A549 (cell line): ENCODE data around the gene GRAMD1A. TPM values are rescaled to one million over a fixed set of nuclear protein-coding genes. Genes with fewer than 3 reads are reported as not detected.

Source experiments
- ATAC-seq, 2 experiments: fragments of 200-7000 bp in 1 of 2; fragments of >200 bp in 1 of 2; cut with Nextera tagmentation in 1 of 2; cut with Tn5 transposase in 1 of 2; 3 replicates each; pipeline versions ENCODE4 v1.8.0 to v1.9.1; 2018 to 2020; ENCODE audit warnings: mild to moderate bottlenecking in 1 of 2, moderate library complexity in 1 of 2
- CTCF ChIA-PET: fragments of 300-600 bp; sonication (Branson Sonifier 250); formaldehyde crosslinking; extraction: SDS; loops from one replicate; lab custom pipeline; 2021; ENCODE audit warnings: antibody characterized with exemption, inconsistent platforms; lab: Yijun Ruan, JAX
- POLR2A ChIA-PET: fragments of 350-600 bp; formaldehyde crosslinking; extraction: SDS; loops from one replicate; lab custom pipeline; 2021; ENCODE audit warnings: antibody characterized with exemption, inconsistent platforms; lab: Yijun Ruan, JAX
- DNase-seq, 2 experiments: peaks; one replicate each; pipeline versions ENCODE4 v3.0.0 to v3.0.0-alpha.2; 2011 to 2016; ENCODE audit warnings: low read depth in 1 of 2, low spot score in 1 of 2
- FAIRE-seq: peaks from 2 replicates; lab custom pipeline; 2011; peaks lifted over from hg19 to GRCh38; lab: Jason Lieb, UNC
- H3K27ac ChIP-seq, 2 experiments: fragments of >200 bp; sonication (Bioruptor Twin); formaldehyde crosslinking; 3 replicates each; pipeline ENCODE4 v1.5.1; 2016 to 2017
- H3K4me1 ChIP-seq: fragments of >200 bp; sonication (Bioruptor Twin); formaldehyde crosslinking; 3 replicates; pipeline ENCODE4 v1.6.1; 2016
- H3K4me2 ChIP-seq: fragments of >200 bp; sonication (Bioruptor Twin); formaldehyde crosslinking; 3 replicates; pipeline ENCODE4 v1.6.1; 2016
- H3K4me3 ChIP-seq: fragments of >200 bp; sonication (Bioruptor Twin); formaldehyde crosslinking; 3 replicates; pipeline ENCODE4 v1.5.1; 2016
- H3K9me3 ChIP-seq: fragments of >200 bp; sonication (Bioruptor Twin); formaldehyde crosslinking; 3 replicates; pipeline ENCODE4 v1.6.1; 2016
- CBX2 ChIP-seq: fragments of 200-600 bp; sonication (generic); IDR thresholded peaks from 2 replicates; pipeline ENCODE4 v1.6.1; 2016; ENCODE audit warnings: low read depth, mild to moderate bottlenecking, borderline replicate concordance
- CBX8 ChIP-seq: fragments of 200-600 bp; sonication (generic); IDR thresholded peaks from 2 replicates; pipeline ENCODE4 v1.6.1; 2016
- CHD2 ChIP-seq: fragments of 150-350 bp; IDR thresholded peaks from 2 replicates; pipeline ENCODE4 v1.6.1; 2014; ENCODE audit warnings: low read length; ENCODE audit not compliant: partially characterized antibody
- CHD4 ChIP-seq: fragments of 200-600 bp; sonication (generic); IDR thresholded peaks from 2 replicates; pipeline ENCODE4 v1.6.1; 2016; ENCODE audit warnings: antibody characterized with exemption, mild to moderate bottlenecking, borderline replicate concordance
- EHMT2 ChIP-seq: fragments of 200-600 bp; sonication (generic); IDR thresholded peaks from 2 replicates; pipeline ENCODE4 v1.6.1; 2016; ENCODE audit warnings: antibody characterized with exemption, low read depth, mild to moderate bottlenecking, moderate library complexity
- FOSB ChIP-seq: fragments of 250-450 bp; sonication (Bioruptor Pico); IDR thresholded peaks from 2 replicates; pipeline ENCODE4 v1.5.0; 2020; ENCODE audit warnings: mild to moderate bottlenecking, moderate library complexity
- HOXA7 ChIP-seq: fragments of 250-450 bp; sonication (Bioruptor Pico); IDR thresholded peaks from 2 replicates; pipeline ENCODE4 v1.5.0; 2020; ENCODE audit warnings: mild to moderate bottlenecking, moderate library complexity
- HOXB5 ChIP-seq: fragments of 250-450 bp; sonication (Bioruptor Pico); IDR thresholded peaks from 2 replicates; pipeline ENCODE4 v1.5.0; 2020; ENCODE audit warnings: mild to moderate bottlenecking, moderate library complexity
- JUNB ChIP-seq: fragments of >200 bp; sonication (Bioruptor Twin); formaldehyde crosslinking; IDR thresholded peaks from 2 replicates; pipeline ENCODE4 v1.6.1; 2016
- KDM5A ChIP-seq: fragments of 200-600 bp; sonication (generic); IDR thresholded peaks from 2 replicates; pipeline ENCODE4 v1.6.1; 2016; ENCODE audit warnings: antibody characterized with exemption, mild to moderate bottlenecking
- MAZ ChIP-seq: fragments of 150-350 bp; IDR thresholded peaks from 2 replicates; pipeline ENCODE4 v1.6.1; 2014; ENCODE audit warnings: antibody characterized with exemption, low read depth, low read length, borderline replicate concordance
- RCOR1 ChIP-seq: fragments of 150-350 bp; IDR thresholded peaks from 2 replicates; pipeline ENCODE4 v1.6.1; 2014; ENCODE audit warnings: antibody characterized with exemption, low read length, low read depth
- TFCP2L1 ChIP-seq: fragments of 250-450 bp; sonication (Bioruptor Pico); IDR thresholded peaks from 2 replicates; pipeline ENCODE4 v1.5.0; 2021; ENCODE audit warnings: mild to moderate bottlenecking
- WGBS: methylation state at CpG from one replicate; pipeline ENCODE4 v1.1.6; 2017; ENCODE audit errors: missing lambda C conversion rate; 5-methylcytosine and 5-hydroxymethylcytosine counted together
- polyA plus RNA-seq, 4 experiments: library from polyadenylated mRNA; depleted of rRNA in 3 of 4; stranded (reverse); fragments of >200 nt; fragmentation: RNase III in 1 of 4; extraction: RNeasy Plus Mini Kit Qiagen cat#74134 plus additional on column Dnase treatment in 1 of 4; gene quantifications; 2 replicates in 3 of 4; 3 replicates in 1 of 4; pipeline ENCODE4 v1.2.3, GENCODE V29; 2011 to 2017
- TF ChIP-seq, protein P1 (sequence below): fragments of 250-450 bp; sonication (Bioruptor Pico); IDR thresholded peaks from 2 replicates; pipeline ENCODE4 v1.5.0; 2021; ENCODE audit warnings: mild to moderate bottlenecking, moderate library complexity, borderline replicate concordance
- TF ChIP-seq, protein P2 (sequence below): fragments of 450-650 bp; IDR thresholded peaks from 2 replicates; pipeline ENCODE4 v1.6.1; 2014; ENCODE audit warnings: antibody characterized with exemption
- TF ChIP-seq, protein P3 (sequence below): IDR thresholded peaks from 2 replicates; pipeline ENCODE4 v1.6.1; 2012
- TF ChIP-seq, protein P4 (sequence below): fragments of 150-350 bp; IDR thresholded peaks from 2 replicates; pipeline ENCODE4 v1.6.1; 2014; ENCODE audit warnings: low read depth, mild to moderate bottlenecking, low read length

GRAMD1A gene
- polyA plus RNA-seq, 2 of the 4 experiments (the other 2 are of a cell fraction) = 128 to 184 TPM

DNA sequence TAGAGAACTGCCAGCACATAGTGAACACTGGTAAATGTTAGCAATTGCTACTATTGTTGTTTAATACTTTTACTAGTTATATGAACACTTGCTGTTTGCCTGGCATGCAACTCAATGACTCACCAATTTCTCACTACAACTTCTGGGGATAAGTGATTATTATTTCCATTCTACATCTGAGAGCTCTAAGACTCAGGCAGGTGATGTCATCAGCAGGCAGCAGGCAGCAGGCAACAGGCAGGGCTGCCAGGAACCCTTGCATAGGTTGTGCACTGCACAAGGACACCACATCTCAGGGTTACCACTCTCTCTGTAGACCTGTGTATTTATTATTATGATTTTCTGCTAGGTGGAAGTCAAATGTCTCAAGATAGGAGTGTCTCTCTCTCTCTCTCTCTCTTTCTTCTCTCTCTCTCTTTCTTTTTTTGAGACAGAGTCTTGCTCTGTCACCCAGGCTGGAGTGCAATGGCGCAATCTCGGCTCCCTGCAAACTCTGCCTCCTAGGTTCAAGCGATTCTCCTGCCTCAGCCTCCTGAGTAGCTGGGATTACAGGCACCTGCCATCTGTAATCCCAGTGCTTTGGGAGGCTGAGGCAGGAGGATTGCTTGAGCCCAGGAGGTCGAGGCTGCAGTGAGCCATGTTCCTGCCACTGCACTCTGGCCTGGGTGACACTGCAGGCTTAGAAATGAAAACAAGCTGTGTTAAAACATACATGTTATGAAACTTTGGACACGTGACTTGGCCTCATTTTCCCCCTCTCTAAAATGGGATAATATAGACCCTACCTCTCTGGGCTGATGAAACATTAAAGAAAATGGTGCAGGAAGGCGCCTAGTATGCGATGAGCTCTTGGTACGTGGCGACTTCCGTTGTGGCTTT lies 64.1 kb downstream of the GRAMD1A start (continued):
- TF ChIP-seq, protein P1, sequence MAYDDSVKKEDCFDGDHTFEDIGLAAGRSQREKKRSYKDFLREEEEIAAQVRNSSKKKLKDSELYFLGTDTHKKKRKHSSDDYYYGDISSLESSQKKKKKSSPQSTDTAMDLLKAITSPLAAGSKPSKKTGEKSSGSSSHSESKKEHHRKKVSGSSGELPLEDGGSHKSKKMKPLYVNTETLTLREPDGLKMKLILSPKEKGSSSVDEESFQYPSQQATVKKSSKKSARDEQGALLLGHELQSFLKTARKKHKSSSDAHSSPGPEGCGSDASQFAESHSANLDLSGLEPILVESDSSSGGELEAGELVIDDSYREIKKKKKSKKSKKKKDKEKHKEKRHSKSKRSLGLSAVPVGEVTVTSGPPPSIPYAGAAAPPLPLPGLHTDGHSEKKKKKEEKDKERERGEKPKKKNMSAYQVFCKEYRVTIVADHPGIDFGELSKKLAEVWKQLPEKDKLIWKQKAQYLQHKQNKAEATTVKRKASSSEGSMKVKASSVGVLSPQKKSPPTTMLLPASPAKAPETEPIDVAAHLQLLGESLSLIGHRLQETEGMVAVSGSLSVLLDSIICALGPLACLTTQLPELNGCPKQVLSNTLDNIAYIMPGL (CRISPR knock-in tag) = no peak
- TF ChIP-seq, protein P2, sequence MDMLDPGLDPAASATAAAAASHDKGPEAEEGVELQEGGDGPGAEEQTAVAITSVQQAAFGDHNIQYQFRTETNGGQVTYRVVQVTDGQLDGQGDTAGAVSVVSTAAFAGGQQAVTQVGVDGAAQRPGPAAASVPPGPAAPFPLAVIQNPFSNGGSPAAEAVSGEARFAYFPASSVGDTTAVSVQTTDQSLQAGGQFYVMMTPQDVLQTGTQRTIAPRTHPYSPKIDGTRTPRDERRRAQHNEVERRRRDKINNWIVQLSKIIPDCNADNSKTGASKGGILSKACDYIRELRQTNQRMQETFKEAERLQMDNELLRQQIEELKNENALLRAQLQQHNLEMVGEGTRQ = peak; percentile 41; the same call in 1 of the 2 replicates
- TF ChIP-seq FOSB (CRISPR knock-in tag) (no peak), CBX8 (no peak)

DNA sequence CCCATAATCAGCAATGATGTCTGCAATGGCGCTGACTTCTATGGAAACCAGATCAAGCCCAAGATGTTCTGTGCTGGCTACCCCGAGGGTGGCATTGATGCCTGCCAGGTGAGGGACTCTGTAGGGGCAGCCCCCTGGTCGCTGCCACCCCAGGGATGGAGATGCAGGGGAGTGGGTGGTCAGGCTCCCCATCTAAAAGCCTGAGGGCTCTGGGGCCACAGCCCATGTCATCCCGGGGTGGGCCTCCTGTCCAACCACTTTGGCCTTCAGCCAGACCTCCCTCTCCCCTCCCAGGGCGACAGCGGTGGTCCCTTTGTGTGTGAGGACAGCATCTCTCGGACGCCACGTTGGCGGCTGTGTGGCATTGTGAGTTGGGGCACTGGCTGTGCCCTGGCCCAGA lies 65.5 kb downstream of the GRAMD1A start:
- CTCF ChIA-PET = interaction anchor here (0.7 to 18.1 kb wide), 12 partner anchors 14 to 98 kb away, joined by 3 to 374 read pairs (median 22); partner anchors contain the start of genes FXYD1, FXYD3, FXYD7 and HPN
- TF ChIP-seq EHMT2 (no peak), CHD4 (no peak), RCOR1 (no peak), HOXA7 (CRISPR knock-in tag) (no peak), CBX2 (no peak), MAZ (no peak)
- TF ChIP-seq, protein P2 = no peak
- POLR2A ChIA-PET = no interaction called here
- ATAC-seq (no peak), FAIRE-seq (no peak), DNase-seq (no peak)
- Histone ChIP-seq H3K4me3 (no peak overlapping the region), H3K4me2 (no peak overlapping the region), H3K27ac (no peak overlapping the region), H3K4me1 (peaks cover 9% of the 10 kb centered on the region; the same call in 2 of the 3 replicates), H3K9me3 (peaks cover 16% of the 10 kb centered on the region)
- WGBS = 77% methylated on average over 9 of the region's 10 CpGs

DNA sequence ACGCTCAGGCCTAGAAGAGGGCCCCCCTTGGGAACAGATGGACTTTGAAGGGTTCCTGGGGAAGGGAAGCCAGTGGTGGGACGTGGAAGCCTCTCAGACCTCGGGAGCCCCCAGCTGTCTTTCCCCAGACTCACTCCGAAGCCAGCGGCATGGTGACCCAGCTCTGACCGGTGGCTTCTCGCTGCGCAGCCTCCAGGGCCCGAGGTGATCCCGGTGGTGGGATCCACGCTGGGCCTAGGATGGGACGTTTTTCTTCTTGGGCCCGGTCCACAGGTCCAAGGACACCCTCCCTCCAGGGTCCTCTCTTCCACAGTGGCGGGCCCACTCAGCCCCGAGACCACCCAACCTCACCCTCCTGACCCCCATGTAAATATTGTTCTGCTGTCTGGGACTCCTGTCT lies 66.0 kb downstream of the GRAMD1A start:
- Histone ChIP-seq H3K27ac (no peak overlapping the region), H3K4me2 (no peak overlapping the region), H3K4me1 (peaks cover 9% of the 10 kb centered on the region; the same call in 2 of the 3 replicates), H3K4me3 (no peak overlapping the region), H3K9me3 (peaks cover 21% of the 10 kb centered on the region)
- FAIRE-seq (no peak), DNase-seq (no peak), ATAC-seq (no peak)
- TF ChIP-seq KDM5A = no peak
- TF ChIP-seq, protein P3, sequence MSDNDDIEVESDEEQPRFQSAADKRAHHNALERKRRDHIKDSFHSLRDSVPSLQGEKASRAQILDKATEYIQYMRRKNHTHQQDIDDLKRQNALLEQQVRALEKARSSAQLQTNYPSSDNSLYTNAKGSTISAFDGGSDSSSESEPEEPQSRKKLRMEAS = no peak
- TF ChIP-seq, protein P4, sequence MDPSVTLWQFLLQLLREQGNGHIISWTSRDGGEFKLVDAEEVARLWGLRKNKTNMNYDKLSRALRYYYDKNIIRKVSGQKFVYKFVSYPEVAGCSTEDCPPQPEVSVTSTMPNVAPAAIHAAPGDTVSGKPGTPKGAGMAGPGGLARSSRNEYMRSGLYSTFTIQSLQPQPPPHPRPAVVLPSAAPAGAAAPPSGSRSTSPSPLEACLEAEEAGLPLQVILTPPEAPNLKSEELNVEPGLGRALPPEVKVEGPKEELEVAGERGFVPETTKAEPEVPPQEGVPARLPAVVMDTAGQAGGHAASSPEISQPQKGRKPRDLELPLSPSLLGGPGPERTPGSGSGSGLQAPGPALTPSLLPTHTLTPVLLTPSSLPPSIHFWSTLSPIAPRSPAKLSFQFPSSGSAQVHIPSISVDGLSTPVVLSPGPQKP = no peak
- TF ChIP-seq TFCP2L1 (CRISPR knock-in tag) = no peak
- no peak for TF ChIP-seq CHD4
- no peak for TF ChIP-seq HOXB5 (CRISPR knock-in tag)
- TF ChIP-seq, protein P1 (CRISPR knock-in tag) = no peak
- no peak for TF ChIP-seq JUNB
- no peak for TF ChIP-seq CHD2
- WGBS = 84% methylated on average over 15 of the region's 15 CpGs
- ChIA-PET POLR2A (no interaction called here), CTCF (interaction anchor here (0.6 to 18.1 kb wide), 39 partner anchors 8 to 426 kb away, joined by 3 to 374 read pairs (median 6); partner anchors contain the start of genes FXYD1, FXYD3, FXYD5 and FXYD7)
